D341Med (cell line): ENCODE measurements around the gene ERCC2.
"Not testable (repeated sequence)": the region's sequence is repeated elsewhere in the genome, so short reads cannot be mapped to it uniquely, and the experiment has no call there.

ENCODE experiments used
- DNase-seq: peaks from one replicate; pipeline ENCODE4 v3.0.0; 2012; ENCODE audit warnings: low spot score

ERCC2 gene

DNA sequence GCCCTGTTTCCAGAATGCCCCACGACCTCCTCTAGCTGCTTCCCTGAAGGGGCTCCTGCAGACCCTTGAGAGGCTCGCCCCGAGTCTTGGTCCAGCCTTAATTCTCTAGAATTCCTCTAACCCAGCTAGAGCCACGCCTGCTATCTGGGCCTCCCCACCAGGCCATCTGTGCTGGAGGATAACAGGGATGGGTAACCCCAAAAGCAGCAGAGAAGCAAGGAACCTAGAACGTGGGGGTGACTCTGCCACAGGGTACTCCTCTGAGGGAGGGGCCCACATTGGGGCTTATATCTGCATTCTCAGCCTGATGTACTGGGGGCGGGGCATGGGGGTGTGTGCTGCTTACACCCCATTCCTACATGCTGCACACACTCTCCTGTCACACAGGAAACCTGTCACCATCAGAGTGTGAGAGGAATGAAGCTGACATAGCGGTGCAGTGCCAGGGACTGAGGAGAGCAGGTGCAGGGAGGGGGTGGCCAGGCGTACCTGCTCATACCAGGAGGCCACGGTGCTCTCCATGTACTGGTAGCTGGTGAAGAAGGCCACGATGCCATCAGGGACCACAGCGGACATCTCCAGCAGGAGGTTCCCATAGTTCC lies 16.0 kb downstream of the ERCC2 start:
- DNase-seq = no peak

DNA sequence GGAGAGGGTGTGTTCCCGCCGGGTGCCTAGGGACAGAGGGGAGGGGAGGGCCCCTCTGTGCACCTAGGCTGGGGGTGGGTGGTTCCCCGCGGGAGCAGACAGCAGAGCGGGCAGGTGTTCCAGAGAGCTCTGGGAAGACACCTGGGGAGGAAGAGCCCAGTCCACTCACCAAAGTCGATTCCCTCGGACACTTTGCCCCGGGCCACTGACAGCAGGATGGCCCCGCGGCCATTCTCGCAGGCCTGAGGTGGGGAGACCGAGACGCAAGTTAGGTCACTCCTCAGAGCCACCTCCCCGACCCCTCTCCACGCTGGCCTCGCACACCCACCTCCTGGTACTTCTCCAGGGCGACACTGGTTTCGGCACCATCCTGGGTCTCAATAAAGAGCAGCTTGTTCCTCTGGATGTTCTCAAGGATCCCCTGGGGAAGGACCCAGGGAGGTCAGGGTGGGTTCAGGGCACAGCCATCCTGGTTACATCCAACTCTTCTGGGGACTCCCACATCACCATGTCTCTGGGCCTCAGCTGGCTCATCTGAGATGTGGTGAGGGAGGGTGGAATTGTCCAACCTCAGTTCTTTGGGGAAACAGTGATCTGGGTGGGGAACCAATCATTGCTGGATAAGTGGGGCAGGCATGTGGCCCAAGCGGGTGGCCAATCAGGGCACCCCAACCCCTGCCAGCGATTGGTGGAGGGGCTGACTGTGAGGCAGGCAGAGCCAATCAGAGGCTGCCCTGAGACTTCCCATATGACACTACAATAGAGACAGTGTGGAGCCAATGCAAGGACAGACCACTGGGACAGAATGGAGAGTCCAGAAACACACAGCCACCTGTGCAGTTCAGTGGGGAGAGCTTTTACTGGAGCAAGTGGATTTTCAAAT lies 17.2 kb downstream of the ERCC2 start:
- peak; percentile 45 for DNase-seq

DNA sequence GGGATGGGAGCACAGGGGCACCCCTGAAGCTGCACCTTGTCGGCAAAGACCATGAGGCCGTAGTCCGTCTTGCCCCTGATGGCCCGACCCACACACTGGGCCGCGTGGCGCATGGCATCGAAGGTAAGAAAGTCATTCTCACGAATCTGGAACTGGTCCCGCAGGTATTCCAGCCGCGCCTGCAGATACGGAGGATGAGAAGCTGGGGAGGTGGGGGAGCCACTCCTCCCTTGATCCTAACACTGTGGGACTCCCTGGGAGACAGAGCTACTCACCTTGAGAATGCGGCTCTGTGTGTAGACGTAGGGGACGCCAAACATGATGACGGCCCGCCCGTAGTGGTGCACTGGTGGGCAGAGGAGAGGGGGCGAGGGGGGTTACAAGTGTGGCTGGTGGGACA lies 17.9 kb downstream of the ERCC2 start:
- peak; percentile 21 for DNase-seq

DNA sequence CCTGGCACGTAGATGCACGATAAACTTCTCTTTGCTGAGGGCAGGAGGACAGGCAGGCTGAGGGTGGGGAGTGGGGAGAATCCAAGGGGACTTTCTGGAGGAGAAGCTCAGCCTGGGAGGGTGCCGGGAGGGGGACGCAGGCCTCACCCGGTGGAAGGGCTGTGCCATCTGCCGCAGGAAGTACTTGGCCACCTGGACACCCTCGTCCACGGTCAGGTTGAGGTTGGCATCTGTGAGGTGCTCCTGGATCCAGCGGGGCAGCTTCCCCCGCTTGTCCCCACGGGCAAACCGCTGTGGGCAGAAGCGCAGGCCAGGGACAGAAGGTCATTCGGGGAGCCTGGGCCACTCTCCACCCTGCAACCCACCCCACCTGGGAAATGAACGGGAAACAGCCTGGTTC lies 18.3 kb downstream of the ERCC2 start:
- DNase-seq = no peak

DNA sequence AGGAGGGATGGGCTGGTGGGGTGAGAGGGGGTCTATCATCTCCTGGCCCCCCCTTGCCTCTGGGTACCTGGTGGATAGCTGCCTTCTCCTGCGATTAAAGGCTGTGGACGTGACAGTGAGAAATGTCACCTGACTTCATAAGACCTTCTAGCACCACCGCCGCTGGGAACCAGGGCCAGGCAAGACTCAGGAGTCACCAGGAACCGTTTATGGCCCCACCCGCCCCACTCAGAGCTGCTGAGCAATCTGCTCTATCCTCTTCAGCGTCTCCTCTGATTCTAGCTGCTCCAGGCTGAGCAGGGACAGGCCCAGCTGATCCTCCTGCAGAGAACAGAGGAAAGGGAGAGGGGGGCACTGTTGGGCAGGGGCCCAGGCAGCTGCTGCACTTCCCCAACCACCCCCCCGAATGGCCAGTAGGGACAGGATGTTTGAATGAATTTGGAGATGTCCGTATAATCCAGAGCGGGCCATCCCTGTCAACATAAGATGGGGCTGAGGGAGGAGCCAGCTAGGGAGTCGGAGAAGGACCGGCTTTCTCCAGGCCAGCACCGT lies 18.9 kb downstream of the ERCC2 start:
- no peak for DNase-seq

DNA sequence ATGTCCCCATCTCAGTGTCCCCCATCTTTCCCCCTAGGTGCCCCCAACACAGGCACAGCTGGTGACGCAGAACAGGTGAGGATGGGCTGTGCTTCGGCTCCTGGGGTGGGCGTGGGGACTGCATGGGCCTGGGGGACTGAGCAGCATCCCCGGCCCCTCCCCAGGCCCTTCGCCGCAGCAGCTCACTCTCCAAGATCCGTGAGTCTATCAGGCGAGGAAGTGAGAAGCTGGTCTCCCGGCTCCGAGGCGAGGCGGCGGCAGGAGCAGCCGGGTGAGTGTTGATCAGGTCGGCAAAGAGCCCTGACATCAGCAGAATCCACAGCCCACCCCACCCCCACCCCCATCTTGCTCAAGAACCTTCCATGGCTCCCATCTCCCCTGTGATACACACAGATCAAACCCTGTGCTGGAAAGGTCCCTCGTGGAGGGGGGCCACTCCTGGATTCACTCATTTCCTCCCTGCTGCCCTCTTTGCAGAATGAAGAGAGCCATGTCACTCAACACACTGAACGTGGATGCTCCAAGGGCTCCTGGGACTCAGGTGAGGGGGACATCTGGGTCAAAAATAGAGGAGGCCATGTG lies 19.8 kb downstream of the ERCC2 start:
- peak; percentile 33 for DNase-seq

DNA sequence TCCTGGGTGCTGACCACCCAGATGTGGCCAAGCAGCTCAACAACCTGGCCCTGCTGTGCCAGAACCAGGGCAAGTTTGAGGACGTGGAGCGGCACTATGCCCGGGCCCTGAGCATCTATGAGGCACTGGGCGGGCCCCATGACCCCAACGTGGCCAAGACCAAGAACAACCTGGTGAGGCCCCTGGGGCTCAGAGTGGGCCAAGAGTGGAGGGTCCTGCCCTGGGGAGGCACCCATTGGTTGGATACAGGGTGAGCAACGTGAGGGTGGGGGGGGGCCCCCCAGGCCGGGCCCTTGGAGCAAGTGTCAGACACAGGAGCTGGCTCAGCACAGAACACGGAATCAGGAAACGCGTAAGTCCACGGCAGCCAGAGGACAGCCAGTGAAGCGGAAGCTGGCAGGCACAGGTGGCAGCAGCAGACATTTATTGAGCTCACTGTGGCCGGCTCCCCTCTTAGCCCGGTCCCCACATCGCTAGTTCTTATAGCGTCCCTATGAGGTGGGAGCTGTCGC lies 20.9 kb downstream of the ERCC2 start:
- peak; percentile 32 for DNase-seq

GRCh38 chr19:45349126-45349415 lies 21.3 kb downstream of the ERCC2 start:
- DNase-seq = no peak

DNA sequence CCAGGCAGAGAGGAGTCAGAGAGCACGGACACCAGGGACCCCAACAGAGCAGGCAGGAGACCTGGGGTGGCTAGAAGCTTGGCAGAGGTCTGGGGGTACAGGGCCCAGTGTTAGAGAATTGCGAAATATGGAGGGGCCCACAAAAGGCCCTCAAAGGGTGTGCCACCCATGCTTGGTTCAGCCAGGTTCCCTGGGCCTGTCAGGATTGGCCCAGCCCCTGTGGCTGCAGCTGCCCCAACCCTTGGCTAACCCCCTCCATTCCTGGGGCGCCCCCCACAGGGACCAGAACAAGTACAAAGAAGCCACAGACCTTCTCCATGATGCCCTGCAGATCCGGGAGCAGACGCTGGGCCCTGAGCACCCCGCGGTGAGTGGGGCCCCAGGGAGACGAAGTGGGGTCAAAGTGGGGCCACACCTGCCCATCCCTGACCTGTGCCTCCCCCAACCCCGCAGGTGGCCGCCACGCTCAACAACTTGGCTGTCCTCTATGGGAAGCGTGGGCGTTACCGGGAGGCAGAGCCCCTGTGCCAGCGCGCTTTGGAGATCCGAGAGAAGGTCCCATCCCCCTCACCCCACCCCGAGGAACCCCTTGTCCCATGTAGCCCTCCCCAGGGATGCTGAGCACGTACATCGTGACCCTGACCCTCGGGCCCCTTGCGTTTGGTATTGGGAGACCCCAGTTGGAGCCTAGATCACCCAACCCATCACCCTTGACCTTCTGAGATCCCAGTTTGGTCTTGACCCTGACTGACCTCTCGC lies 21.8 kb downstream of the ERCC2 start:
- DNase-seq = peak; percentile 39

GRCh38 chr19:45347570-45348366 lies 22.6 kb downstream of the ERCC2 start:
- DNase-seq = no peak

GRCh38 chr19:45346449-45346848 lies 23.9 kb downstream of the ERCC2 start:
- DNase-seq = no peak

- DNase-seq = no peak
Observed at GRCh38 chr19:45345506-45345860, 24.9 kb downstream of the ERCC2 start.

GRCh38 chr19:45344621-45345505 lies 25.5 kb downstream of the ERCC2 start:
- no peak for DNase-seq

- DNase-seq = no peak
Observed at GRCh38 chr19:45342911-45343310, 27.5 kb downstream of the ERCC2 start.

- DNase-seq = no peak
Observed at GRCh38 chr19:45340899-45341453, 29.4 kb downstream of the ERCC2 start.

DNA sequence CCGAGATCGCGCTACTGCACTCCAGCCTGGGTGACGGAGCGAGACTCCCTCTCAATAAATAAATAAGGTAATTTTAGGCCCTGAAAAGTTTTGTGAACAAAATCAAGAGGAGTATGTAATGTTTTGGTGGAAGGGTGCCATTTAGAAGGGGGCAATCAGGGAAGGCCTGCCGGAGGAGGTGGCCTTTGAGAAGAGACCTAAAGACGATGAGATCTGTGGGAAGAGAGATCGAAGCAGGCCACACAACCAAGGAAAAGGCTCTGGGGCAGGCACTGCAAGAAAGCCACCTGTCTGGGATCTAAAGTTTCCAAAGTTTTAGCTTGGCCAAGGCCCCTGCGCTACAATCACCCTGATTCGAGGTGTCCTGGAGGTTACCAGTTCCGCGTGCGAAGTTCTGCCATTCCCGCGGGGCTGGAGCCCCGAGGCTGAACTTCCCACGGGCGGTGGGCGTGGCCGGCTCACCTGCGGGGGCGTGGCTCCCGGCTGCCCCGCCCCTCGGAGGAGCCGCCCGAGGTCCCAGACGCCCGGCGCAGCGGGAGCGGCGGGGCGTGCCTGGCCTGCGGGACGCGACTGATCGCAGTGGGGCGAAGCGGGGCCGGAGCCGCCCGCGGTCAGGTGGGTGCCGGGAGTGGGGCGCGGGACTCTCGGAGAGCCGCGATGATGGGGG lies 30.0 kb downstream of the ERCC2 start, which contains the start of gene KLC3:
KLC3 (plus strand) TSS at position 519 of the 667 bp plus-strand sequence. CDS start 4,792 bp downstream, outside the sequence.
- DNase-seq = peak; percentile 69

- no peak for DNase-seq
Observed at GRCh38 chr19:45339629-45340028, 30.7 kb downstream of the ERCC2 start.

- DNase-seq = peak; percentile 77
Observed at GRCh38 chr19:45336696-45337251, 33.6 kb downstream of the ERCC2 start.

DNA sequence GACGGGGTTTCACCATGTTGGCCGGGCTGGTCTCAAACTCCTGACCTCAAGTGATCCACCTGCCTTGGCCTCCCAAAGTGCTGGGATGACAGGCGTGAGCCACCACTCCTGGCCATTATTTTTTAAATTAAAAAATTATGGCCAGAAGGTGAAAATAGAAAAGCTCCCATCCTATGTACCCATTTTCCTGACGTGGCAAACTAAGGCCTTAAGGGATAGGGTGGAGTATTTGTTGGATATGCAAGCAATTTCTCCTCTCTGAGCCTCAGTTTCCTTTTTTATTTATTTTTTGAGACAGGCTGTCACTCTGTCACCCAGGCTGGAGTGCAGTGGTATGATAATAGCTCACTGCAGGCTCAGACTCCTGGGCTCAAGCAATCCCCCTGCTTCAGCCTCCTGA lies 35.5 kb downstream of the ERCC2 start:
- DNase-seq = not testable (repeated sequence)
